Measurements from ENCODE around the gene KRTAP5-8. TPM values are rescaled to one million over a fixed set of nuclear protein-coding genes. Genes with fewer than 3 reads are reported as not detected.

KRTAP5-8 gene, protein sequence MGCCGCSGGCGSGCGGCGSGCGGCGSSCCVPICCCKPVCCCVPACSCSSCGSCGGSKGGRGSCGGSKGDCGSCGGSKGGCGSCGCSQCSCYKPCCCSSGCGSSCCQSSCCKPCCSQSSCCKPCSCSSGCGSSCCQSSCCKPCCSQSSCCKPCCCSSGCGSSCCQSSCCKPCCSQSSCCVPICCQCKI
- not detected in 2 replicates for total RNA-seq

DNA sequence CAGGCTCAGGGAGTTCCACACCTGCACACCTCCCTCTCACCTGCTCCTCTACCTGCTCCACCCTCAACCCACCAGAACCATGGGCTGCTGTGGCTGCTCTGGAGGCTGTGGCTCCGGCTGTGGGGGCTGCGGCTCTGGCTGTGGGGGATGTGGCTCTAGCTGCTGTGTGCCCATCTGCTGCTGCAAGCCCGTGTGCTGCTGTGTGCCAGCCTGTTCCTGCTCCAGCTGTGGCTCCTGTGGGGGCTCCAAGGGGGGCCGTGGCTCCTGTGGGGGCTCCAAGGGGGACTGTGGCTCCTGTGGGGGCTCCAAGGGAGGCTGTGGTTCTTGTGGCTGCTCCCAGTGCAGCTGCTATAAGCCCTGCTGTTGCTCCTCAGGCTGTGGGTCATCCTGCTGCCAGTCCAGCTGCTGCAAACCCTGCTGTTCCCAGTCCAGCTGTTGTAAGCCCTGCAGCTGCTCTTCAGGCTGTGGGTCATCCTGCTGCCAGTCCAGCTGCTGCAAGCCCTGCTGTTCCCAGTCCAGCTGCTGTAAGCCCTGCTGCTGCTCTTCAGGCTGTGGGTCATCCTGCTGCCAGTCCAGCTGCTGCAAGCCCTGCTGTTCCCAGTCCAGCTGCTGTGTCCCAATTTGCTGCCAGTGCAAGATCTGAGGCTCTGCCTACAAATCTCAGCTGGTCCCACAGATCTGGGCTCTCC lies at the start of gene KRTAP5-8:
TSS of gene KRTAP5-8 (plus strand) at position 49 of the 689 bp plus-strand sequence. CDS start at position 80, 31 bp downstream.

GRCh38 chr11:71526796-71527575 lies 10.8 kb upstream of the KRTAP5-8 start, which contains the start of gene KRTAP5-7:
Gene KRTAP5-7 (plus strand): TSS chr11:71527267. CDS start chr11:71527301, 34 bp downstream.

DNA sequence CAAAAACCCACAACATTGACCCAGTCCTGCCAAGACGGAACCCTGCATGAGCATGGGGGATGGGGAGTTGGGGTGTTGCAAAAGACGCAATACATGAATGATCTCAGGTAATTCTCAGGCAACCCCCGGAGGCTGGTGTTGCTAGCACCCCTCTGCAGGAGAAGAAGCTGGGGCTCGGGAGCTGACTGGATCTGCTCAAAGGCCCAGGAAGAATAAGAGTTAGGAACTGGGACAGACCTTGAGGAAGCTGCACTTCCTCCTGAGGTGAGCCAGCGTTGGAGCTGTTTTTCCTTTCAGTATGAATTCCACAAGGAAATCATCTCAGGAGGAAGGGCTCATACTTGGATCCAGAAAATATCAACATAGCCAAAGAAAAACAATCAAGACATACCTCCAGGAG lies 10.3 kb downstream of the KRTAP5-8 start, which contains the start of gene KRTAP5-9:
TSS of gene KRTAP5-9 (plus strand) at position 301 of the 400 bp plus-strand sequence. CDS start 238 bp downstream, outside the sequence.

DNA sequence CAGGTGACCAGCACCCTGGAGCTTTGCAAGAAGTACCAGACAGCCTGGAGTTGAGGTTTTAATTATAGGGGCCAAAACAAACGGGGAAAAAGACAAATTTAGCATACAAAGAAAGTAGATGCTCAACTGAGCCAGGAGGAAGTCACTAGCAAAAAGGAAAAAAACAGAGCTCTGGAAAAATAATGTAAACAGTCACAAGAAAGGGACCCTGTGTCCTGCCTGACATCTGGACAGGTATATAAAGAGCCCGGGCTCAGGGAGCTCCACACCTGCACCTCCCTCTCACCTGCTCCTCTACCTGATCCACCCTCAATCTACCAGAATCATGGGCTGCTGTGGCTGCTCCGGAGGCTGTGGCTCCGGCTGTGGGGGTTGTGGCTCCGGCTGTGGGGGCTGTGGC lies 27.4 kb downstream of the KRTAP5-8 start, which contains the start of gene KRTAP5-10:
TSS of gene KRTAP5-10 (plus strand) at position 301 of the 400 bp plus-strand sequence. CDS start at position 326, 25 bp downstream.

GRCh38 chr11:71582309-71582895 lies 44.6 kb downstream of the KRTAP5-8 start, which contains the start of gene KRTAP5-11:
Gene KRTAP5-11 (minus strand): TSS chr11:71582875. CDS start chr11:71582837, 38 bp downstream.

Other genes starting within 250 kb of the KRTAP5-8 start
- gene DHCR7, start 89.6 kb upstream of the KRTAP5-8 start, total RNA-seq: 38.3 and 109 TPM in 2 replicates
- 59.6 and 62.1 TPM in 2 replicates for gene NADSYN1, start 84.8 kb upstream of the KRTAP5-8 start, total RNA-seq
- not detected in 2 replicates for gene KRTAP5-7, start 10.8 kb upstream of the KRTAP5-8 start, total RNA-seq
- not detected in 2 replicates for gene KRTAP5-9, start 10.4 kb downstream of the KRTAP5-8 start, total RNA-seq
- not detected in 2 replicates for gene KRTAP5-10, start 27.5 kb downstream of the KRTAP5-8 start, total RNA-seq
- not detected in 2 replicates for gene KRTAP5-11, start 44.9 kb downstream of the KRTAP5-8 start, total RNA-seq

All from cardiac atrium fibroblast (primary cell).